Measurements from ENCODE around the gene ATP5PB.

Gene ATP5PB

DNA sequence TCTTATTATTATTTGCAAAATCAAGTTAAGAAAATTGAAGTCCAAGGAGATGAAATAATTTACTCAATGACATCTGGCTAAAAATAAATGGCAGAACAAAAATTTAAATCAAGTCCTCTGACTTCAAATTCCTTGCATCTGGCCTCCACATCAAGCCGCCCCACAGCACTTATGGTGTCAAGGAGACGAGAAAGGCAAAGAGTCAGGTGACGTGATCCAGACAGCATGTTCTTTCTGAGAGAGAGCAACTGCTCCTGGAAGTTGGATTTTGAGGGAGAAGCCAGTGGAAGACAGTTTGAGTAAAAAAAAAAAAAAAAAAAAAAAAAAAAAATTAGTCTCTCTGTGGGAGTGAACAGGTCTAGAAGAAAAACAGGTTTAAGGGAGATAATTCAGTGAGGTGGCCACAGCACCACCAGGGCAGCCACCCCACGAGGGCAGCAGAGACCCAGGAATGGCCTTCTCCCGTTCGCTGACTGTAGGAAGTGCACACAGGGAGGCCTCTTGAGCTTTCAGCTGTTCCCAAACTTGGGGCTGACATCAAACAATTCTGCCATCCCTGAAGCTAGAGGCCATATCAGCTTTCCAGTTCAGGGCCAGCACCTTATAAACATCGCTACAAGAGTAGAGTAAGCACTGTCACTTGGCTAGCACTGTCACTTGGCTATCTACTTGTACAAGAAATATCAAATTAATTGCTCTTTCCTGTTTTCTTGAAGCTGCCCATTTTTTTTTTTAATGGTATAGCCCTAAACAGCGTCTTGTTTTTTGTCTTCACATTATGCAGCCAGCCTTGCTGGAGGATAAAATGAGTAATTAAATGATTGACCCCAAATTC lies 32.3 kb downstream of the ATP5PB start:
- Histone ChIP-seq H3K79me2 (ENCODE audit: insufficient read depth, low read length) (no peaks in the 10 kb centered on the region), H3K9ac (ENCODE audit: low read depth, low read length) (no peak overlapping the region), H3K4me1 (ENCODE audit: insufficient read depth, low read length) (peaks cover 17% of the 10 kb centered on the region), H3K27ac (ENCODE audit: low read length) (no peak overlapping the region), H2AFZ (ENCODE audit: low read depth, low read length) (no peak overlapping the region), H3K36me3 (ENCODE audit: insufficient read depth, low read length) (no peaks in the 10 kb centered on the region), H3K4me2 (ENCODE audit: insufficient read depth, low read length) (no peak overlapping the region), H4K20me1 (ENCODE audit: insufficient read depth, low read length) (no peaks in the 10 kb centered on the region), H3K27me3 (ENCODE audit: insufficient read depth, low read length, poor library complexity) (no peaks in the 10 kb centered on the region), H3K9me3 (ENCODE audit: insufficient read depth, low read length, severe bottlenecking) (no peaks in the 10 kb centered on the region), H3K4me3 (ENCODE audit: low read depth in 1 of 2, low read length in 2 of 2) (no peak overlapping the region)
- ATAC-seq (ENCODE audit: insufficient read depth, low read depth) (peak; percentile 37; the same call in 1 of the 3 replicates), DNase-seq (peak; percentile 54)
- TF ChIP-seq, protein P1, sequence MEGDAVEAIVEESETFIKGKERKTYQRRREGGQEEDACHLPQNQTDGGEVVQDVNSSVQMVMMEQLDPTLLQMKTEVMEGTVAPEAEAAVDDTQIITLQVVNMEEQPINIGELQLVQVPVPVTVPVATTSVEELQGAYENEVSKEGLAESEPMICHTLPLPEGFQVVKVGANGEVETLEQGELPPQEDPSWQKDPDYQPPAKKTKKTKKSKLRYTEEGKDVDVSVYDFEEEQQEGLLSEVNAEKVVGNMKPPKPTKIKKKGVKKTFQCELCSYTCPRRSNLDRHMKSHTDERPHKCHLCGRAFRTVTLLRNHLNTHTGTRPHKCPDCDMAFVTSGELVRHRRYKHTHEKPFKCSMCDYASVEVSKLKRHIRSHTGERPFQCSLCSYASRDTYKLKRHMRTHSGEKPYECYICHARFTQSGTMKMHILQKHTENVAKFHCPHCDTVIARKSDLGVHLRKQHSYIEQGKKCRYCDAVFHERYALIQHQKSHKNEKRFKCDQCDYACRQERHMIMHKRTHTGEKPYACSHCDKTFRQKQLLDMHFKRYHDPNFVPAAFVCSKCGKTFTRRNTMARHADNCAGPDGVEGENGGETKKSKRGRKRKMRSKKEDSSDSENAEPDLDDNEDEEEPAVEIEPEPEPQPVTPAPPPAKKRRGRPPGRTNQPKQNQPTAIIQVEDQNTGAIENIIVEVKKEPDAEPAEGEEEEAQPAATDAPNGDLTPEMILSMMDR (IDR thresholded peaks at IDR 0.05; ENCODE audit: borderline replicate concordance, extremely low read depth, low read length, poor library complexity, severe bottlenecking) = peak; percentile 59
- TF ChIP-seq EZH2 (IDR thresholded peaks at IDR 0.05; ENCODE audit: borderline replicate concordance, low read depth, low read length, severe bottlenecking) = no peak

DNA sequence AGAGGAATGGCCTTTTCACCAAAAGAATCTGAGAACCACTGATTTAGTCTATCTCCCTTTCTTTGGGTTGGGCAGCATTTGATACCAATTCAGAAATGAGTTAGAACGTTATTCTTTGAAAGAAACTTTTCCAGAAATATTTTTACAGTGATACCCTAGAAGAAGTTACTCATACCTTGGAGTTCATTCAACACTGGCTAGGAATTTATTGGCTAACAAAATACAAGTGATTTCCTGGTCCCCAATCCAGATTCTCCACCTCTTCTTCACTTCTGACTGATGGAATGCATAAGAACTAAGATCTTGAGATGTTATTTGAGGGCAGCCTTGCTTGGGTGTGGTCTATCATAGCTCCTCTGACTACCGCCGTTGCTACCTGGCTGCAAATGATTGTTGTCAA lies 33.9 kb downstream of the ATP5PB start:
- H3K27ac ChIP-seq (ENCODE audit: low read length) = no peak overlapping the region
- no peaks in the 10 kb centered on the region for H3K79me2 ChIP-seq (ENCODE audit: insufficient read depth, low read length)
- H3K27me3 ChIP-seq (ENCODE audit: insufficient read depth, low read length, poor library complexity) = no peaks in the 10 kb centered on the region
- no peak for ATAC-seq (ENCODE audit: insufficient read depth, low read depth)
- no peak for DNase-seq
- H3K9me3 ChIP-seq (ENCODE audit: insufficient read depth, low read length, severe bottlenecking) = no peaks in the 10 kb centered on the region
- no peak overlapping the region for H3K4me3 ChIP-seq (ENCODE audit: low read depth in 1 of 2, low read length in 2 of 2)
- H3K9ac ChIP-seq (ENCODE audit: low read depth, low read length) = no peak overlapping the region
- H3K4me2 ChIP-seq (ENCODE audit: insufficient read depth, low read length) = no peak overlapping the region
- H2AFZ ChIP-seq (ENCODE audit: low read depth, low read length) = no peak overlapping the region
- peaks cover 1% of the 10 kb centered on the region for H3K4me1 ChIP-seq (ENCODE audit: insufficient read depth, low read length)
- TF ChIP-seq EZH2 (IDR thresholded peaks at IDR 0.05; ENCODE audit: borderline replicate concordance, low read depth, low read length, severe bottlenecking) = no peak
- TF ChIP-seq, protein P1 (IDR thresholded peaks at IDR 0.05; ENCODE audit: borderline replicate concordance, extremely low read depth, low read length, poor library complexity, severe bottlenecking) = no peak
- no peaks in the 10 kb centered on the region for H3K36me3 ChIP-seq (ENCODE audit: insufficient read depth, low read length)
- H4K20me1 ChIP-seq (ENCODE audit: insufficient read depth, low read length) = no peaks in the 10 kb centered on the region

DNA sequence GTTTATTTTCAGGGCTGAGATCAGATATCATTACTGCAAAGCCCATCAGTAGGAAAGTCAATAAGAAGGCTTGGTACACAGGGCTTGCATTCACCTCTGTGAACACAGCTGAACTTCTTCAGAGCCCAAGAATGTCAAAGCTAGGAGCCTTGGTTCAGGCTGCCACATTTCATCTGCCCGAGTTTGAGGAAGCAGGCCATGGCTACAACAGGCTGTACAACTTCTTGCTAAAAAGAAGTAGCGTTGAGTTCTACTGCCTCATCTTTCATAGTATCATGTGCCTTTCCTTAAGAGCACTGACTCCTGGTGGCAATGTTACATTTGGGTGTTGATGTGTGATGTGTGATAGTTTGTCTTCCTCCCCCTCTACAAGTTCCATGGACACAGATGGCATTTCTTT lies 34.6 kb downstream of the ATP5PB start:
- H3K9me3 ChIP-seq (ENCODE audit: insufficient read depth, low read length, severe bottlenecking) = no peaks in the 10 kb centered on the region
- no peak overlapping the region for H3K9ac ChIP-seq (ENCODE audit: low read depth, low read length)
- H3K27ac ChIP-seq (ENCODE audit: low read length) = no peak overlapping the region
- TF ChIP-seq EZH2 (IDR thresholded peaks at IDR 0.05; ENCODE audit: borderline replicate concordance, low read depth, low read length, severe bottlenecking) = no peak
- TF ChIP-seq, protein P1 (IDR thresholded peaks at IDR 0.05; ENCODE audit: borderline replicate concordance, extremely low read depth, low read length, poor library complexity, severe bottlenecking) = no peak
- no peak overlapping the region for H3K4me2 ChIP-seq (ENCODE audit: insufficient read depth, low read length)
- H3K79me2 ChIP-seq (ENCODE audit: insufficient read depth, low read length) = no peaks in the 10 kb centered on the region
- H3K27me3 ChIP-seq (ENCODE audit: insufficient read depth, low read length, poor library complexity) = no peaks in the 10 kb centered on the region
- H3K4me3 ChIP-seq (ENCODE audit: low read depth in 1 of 2, low read length in 2 of 2) = no peak overlapping the region
- DNase-seq (no peak), ATAC-seq (ENCODE audit: insufficient read depth, low read depth) (no peak)
- H3K4me1 ChIP-seq (ENCODE audit: insufficient read depth, low read length) = no peaks in the 10 kb centered on the region
- no peaks in the 10 kb centered on the region for H4K20me1 ChIP-seq (ENCODE audit: insufficient read depth, low read length)
- no peaks in the 10 kb centered on the region for H3K36me3 ChIP-seq (ENCODE audit: insufficient read depth, low read length)
- no peak overlapping the region for H2AFZ ChIP-seq (ENCODE audit: low read depth, low read length)
